Suprapubic skin (tissue), 4 donors: Measurements from ENCODE around the gene MICAL2. TPM values are rescaled to one million over a fixed set of nuclear protein-coding genes. Genes with fewer than 3 reads are reported as not detected.

Experiments used
- DNase-seq, 2 donors: peaks; one replicate each; pipeline ENCODE4 v3.0.0-alpha.2; 2019; ENCODE audit warnings: low spot score in 2 of 2
- H3K27ac ChIP-seq: fragments of 200-600 bp; sonication (generic); one replicate; pipeline ENCODE4 v1.5.1; 2019
- H3K27me3 ChIP-seq: fragments of 200-600 bp; sonication (generic); one replicate; pipeline ENCODE4 v1.5.1; 2019
- H3K36me3 ChIP-seq: fragments of 200-600 bp; sonication (generic); one replicate; pipeline ENCODE4 v1.5.1; 2019
- H3K4me1 ChIP-seq: fragments of 200-600 bp; sonication (generic); one replicate; pipeline ENCODE4 v1.5.1; 2019
- H3K4me3 ChIP-seq: fragments of 200-600 bp; sonication (generic); one replicate; pipeline ENCODE4 v1.5.1; 2019; ENCODE audit warnings: mild to moderate bottlenecking
- H3K9me3 ChIP-seq: fragments of 200-600 bp; sonication (generic); one replicate; pipeline ENCODE4 v1.5.1; 2019
- EP300 ChIP-seq: sonication (generic); formaldehyde crosslinking; IDR thresholded peaks from one replicate; pipeline ENCODE4 v1.6.1; 2017; ENCODE audit warnings: antibody characterized with exemption
- POLR2A ChIP-seq, 2 donors: fragments of 450-650 bp; IDR thresholded peaks; one replicate each; pipeline ENCODE4 v1.6.1; 2017; ENCODE audit warnings: antibody characterized with exemption in 2 of 2, mild to moderate bottlenecking in 2 of 2, moderate library complexity in 2 of 2
- POLR2AphosphoS5 ChIP-seq, 3 donors: sonication (generic); formaldehyde crosslinking; IDR thresholded peaks; one replicate each; pipeline ENCODE4 v1.6.1; 2017; ENCODE audit warnings: antibody characterized with exemption in 3 of 3
- WGBS: methylation state at CpG from one replicate; pipeline ENCODE4 v1.1.5; 2018; 5-methylcytosine and 5-hydroxymethylcytosine counted together
- total RNA-seq, 4 donors: library from RNA; depleted of rRNA; stranded (reverse); fragments of >200 nt; gene quantifications; one replicate each; pipeline ENCODE4 v1.1.0, GENCODE V29; 2016
- TF ChIP-seq, protein P1 (sequence below), 2 donors: fragments of 200-600 bp in 1 of 2; fragments of 450-650 bp in 1 of 2; sonication (generic) in 1 of 2; IDR thresholded peaks; one replicate each; pipeline ENCODE4 v1.5.1; 2016 to 2019; ENCODE audit warnings: antibody characterized with exemption in 2 of 2, mild to moderate bottlenecking in 1 of 2, moderate library complexity in 1 of 2

Gene MICAL2
- total RNA-seq, 4 donors from 2014 or later, result 117 to 232 (median 164) TPM

DNA sequence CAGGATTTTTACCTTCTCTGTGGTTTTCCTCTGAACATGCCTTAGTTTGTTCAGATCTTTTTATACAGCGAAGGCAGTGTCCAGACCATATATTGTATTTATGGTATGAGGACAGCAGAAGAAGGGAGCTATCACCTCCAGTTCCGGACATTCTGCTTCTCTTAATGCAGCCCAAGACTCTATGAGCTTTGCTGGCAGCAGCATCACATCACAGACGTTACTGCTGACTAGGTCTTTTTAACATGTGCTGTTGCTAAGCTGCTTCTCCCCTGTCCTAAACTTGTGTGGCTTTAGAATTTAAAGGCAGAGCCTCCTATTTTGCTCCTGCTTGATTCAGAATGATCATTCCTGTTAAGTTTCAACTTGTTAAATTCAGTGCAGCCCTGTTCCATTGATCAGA is 13.4 kb downstream of the MICAL2 start:
- Histone ChIP-seq H3K36me3 (no peaks in the 10 kb centered on the region), H3K4me3 (no peak overlapping the region), H3K27me3 (no peaks in the 10 kb centered on the region), H3K4me1 (peaks cover 41% of the 10 kb centered on the region), H3K9me3 (no peaks in the 10 kb centered on the region), H3K27ac (no peak overlapping the region)
- TF ChIP-seq, protein P1, sequence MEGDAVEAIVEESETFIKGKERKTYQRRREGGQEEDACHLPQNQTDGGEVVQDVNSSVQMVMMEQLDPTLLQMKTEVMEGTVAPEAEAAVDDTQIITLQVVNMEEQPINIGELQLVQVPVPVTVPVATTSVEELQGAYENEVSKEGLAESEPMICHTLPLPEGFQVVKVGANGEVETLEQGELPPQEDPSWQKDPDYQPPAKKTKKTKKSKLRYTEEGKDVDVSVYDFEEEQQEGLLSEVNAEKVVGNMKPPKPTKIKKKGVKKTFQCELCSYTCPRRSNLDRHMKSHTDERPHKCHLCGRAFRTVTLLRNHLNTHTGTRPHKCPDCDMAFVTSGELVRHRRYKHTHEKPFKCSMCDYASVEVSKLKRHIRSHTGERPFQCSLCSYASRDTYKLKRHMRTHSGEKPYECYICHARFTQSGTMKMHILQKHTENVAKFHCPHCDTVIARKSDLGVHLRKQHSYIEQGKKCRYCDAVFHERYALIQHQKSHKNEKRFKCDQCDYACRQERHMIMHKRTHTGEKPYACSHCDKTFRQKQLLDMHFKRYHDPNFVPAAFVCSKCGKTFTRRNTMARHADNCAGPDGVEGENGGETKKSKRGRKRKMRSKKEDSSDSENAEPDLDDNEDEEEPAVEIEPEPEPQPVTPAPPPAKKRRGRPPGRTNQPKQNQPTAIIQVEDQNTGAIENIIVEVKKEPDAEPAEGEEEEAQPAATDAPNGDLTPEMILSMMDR (IDR thresholded peaks at IDR 0.05), result no peak
- TF ChIP-seq POLR2AphosphoS5 (IDR thresholded peaks at IDR 0.05) (no peak), EP300 (no peak), POLR2A (IDR thresholded peaks at IDR 0.05) (no peak)
- WGBS, result 62% methylated on average over 3 of the region's 3 CpGs
- DNase-seq, result no peak

DNA sequence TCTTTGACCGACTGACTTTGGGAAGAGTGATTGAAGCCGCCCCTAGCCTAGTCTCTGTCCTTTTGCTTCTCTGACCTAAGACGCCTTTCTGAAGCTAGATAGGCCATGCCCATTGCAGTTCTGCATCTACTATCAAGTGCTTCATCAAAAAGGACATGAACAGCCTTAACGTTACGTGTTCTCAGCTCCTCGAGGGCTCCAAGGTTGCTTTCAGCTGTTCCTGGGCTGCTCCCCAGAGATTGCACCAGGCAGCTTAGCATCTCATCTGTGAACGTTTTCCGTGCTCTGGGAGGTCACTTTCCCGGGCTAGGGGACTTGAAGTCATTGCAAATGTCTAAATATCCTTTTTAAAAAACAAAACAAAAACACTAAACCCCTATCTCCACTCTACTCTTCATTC is 13.9 kb downstream of the MICAL2 start:
- no peaks in the 10 kb centered on the region for H3K36me3 ChIP-seq
- WGBS, result 81% methylated on average over 9 of the region's 9 CpGs
- H3K27me3 ChIP-seq, result no peaks in the 10 kb centered on the region
- no peak for DNase-seq
- H3K4me3 ChIP-seq, result no peak overlapping the region
- no peak for TF ChIP-seq EP300
- peaks cover 41% of the 10 kb centered on the region for H3K4me1 ChIP-seq
- H3K27ac ChIP-seq, result no peak overlapping the region
- H3K9me3 ChIP-seq, result no peaks in the 10 kb centered on the region

DNA sequence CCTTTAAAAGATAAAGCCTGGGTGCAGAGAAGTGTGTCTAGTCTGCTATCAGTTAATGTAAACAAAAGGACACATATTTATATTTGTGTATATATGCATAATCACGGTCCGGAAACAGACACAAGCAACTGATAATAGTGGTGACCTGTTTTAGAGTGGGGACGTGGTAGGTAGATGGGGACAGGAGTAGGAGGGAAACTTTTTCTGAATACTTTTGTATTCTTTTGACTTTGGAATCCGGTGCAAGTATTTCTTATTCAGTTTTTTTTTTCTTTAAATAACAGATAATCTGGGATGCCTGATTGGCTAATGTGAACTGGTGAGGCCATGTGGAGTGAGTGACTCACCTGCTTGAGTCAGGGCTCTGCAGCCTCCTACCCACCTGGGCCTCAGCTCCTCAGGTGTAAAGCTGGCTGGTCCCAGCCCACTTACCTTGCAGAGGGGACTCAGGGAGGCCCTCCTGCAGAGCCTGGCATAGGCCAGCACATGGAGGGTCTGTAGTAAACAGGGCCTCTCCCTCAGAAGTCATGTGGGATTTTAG is 15.3 kb downstream of the MICAL2 start:
- no peak overlapping the region for H3K4me3 ChIP-seq
- DNase-seq, result no peak
- no peak overlapping the region for H3K27ac ChIP-seq
- no peaks in the 10 kb centered on the region for H3K36me3 ChIP-seq
- TF ChIP-seq POLR2A (IDR thresholded peaks at IDR 0.05), result no peak
- TF ChIP-seq POLR2AphosphoS5 (IDR thresholded peaks at IDR 0.05), result no peak
- TF ChIP-seq, protein P1 (IDR thresholded peaks at IDR 0.05), result no peak
- TF ChIP-seq EP300, result no peak
- WGBS, result 80% methylated on average over 4 of the region's 4 CpGs
- H3K27me3 ChIP-seq, result no peaks in the 10 kb centered on the region
- H3K9me3 ChIP-seq, result no peaks in the 10 kb centered on the region
- H3K4me1 ChIP-seq, result peaks cover 42% of the 10 kb centered on the region

DNA sequence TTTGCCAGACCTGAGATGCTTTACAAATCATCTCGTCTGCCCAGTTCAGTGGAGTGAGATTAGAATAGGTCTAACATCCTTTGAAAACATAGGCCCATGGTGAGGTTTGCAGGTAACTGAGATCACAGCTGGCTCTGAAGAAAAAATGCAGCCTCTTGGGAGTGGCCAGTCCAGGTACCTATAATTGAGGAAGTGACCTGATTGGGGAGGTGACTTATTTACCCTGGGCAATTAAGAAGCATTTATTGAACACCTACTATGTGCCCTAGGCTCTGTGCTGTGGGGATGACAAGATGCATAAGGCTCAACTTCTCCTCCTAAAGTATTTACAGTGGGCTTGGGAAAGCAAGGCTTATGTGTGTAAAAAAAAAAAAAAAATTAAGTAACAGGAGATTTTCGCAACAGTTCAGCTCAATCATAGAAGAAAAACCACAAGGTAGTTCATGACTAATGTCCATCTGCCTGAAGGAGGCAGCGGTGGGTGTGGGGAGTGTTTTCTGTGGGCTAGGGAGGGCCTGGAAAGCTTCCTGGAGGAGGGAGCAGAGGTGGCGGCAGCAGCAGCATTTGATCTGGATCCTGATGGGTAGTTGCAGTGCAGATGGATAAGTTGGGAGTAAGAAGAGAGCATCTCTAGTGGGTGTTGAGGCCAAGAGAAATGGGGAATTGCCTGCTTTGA is 16.1 kb downstream of the MICAL2 start:
- Histone ChIP-seq H3K4me3 (no peak overlapping the region), H3K9me3 (no peaks in the 10 kb centered on the region), H3K27me3 (no peaks in the 10 kb centered on the region), H3K4me1 (peaks cover 46% of the 10 kb centered on the region), H3K36me3 (no peaks in the 10 kb centered on the region), H3K27ac (no peak overlapping the region)
- WGBS, result 64% methylated on average over 4 of the region's 4 CpGs
- TF ChIP-seq POLR2AphosphoS5 (IDR thresholded peaks at IDR 0.05) (no peak), EP300 (no peak), POLR2A (IDR thresholded peaks at IDR 0.05) (no peak)
- TF ChIP-seq, protein P1 (IDR thresholded peaks at IDR 0.05), result no peak
- no peak for DNase-seq

DNA sequence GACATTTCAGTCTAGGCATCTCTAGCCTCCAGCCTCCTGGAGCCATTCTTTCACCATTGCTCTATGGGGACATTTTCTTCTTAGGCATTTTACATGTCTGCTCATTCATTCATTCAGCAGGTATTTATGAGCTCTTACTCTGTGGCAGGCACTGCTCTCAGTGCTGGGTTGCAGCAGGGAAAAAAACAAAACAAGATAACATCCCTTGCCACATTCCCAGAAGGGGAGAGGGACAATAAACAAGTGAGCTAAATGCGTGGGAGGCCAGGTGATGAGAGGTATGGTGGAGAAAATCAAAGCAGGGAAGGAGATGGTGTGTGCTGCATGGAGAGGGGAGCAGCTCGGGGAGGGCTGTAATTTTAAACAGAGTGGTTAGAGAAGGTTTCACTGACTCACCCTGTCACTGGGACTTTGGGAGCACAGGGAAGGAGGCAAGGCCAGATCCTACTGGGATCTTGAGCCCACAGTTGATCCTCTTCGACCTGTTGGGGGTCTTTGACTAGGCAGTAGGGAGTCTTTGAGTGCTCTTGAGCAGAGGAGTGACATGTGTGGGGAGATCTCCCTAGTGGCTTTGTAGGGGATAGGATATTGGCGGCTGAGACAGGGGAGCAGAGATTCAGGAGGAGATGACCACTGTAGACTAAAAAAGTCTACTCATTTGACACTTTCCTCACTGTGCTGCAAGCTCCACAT is 17.0 kb downstream of the MICAL2 start:
- no peaks in the 10 kb centered on the region for H3K36me3 ChIP-seq
- peaks cover 49% of the 10 kb centered on the region for H3K4me1 ChIP-seq
- H3K4me3 ChIP-seq, result no peak overlapping the region
- TF ChIP-seq POLR2AphosphoS5 (IDR thresholded peaks at IDR 0.05) (no peak), POLR2A (IDR thresholded peaks at IDR 0.05) (no peak), EP300 (no peak)
- TF ChIP-seq, protein P1 (IDR thresholded peaks at IDR 0.05), result no peak
- no peak for DNase-seq
- H3K27ac ChIP-seq, result no peak overlapping the region
- H3K9me3 ChIP-seq, result no peaks in the 10 kb centered on the region
- H3K27me3 ChIP-seq, result no peaks in the 10 kb centered on the region
- 79% methylated on average over 4 of the region's 4 CpGs for WGBS
